Osteoblast (primary cell): ENCODE results near the gene PCCB. TPM values are rescaled to one million over a fixed set of nuclear protein-coding genes. Genes with fewer than 3 reads are reported as not detected.
A peak's percentile ranks its signal among the peaks of the same experiment; 100 is the strongest.
"Not testable (repeated sequence)": the region's sequence is repeated elsewhere in the genome, so short reads cannot be mapped to it uniquely, and the experiment has no call there.

Source experiments
- DNase-seq: peaks from one replicate; pipeline ENCODE4 v3.0.0; 2011; ENCODE audit warnings: low spot score, mixed read lengths; ENCODE audit not compliant: insufficient read length; ENCODE audit errors: missing footprints
- H2AFZ ChIP-seq: 2 replicates; pipeline ENCODE4 v1.6.0; 2011; ENCODE audit warnings: mild to moderate bottlenecking, low read length
- H3K27ac ChIP-seq: 2 replicates; pipeline ENCODE4 v1.5.1; 2011; ENCODE audit warnings: mild to moderate bottlenecking, low read depth, low read length, moderate library complexity
- H3K27me3 ChIP-seq: 2 replicates; pipeline ENCODE4 v1.6.0; 2012; ENCODE audit warnings: mild to moderate bottlenecking, control low read depth, inconsistent platforms, low read length, moderate library complexity; ENCODE audit not compliant: insufficient read depth
- H3K36me3 ChIP-seq: 2 replicates; pipeline ENCODE4 v1.5.1; 2011; ENCODE audit warnings: mild to moderate bottlenecking, low read length, control low read depth, moderate library complexity; ENCODE audit not compliant: insufficient read depth
- H3K4me1 ChIP-seq: 2 replicates; pipeline ENCODE4 v1.5.1; 2011; ENCODE audit warnings: mild to moderate bottlenecking, low read length, control low read depth, moderate library complexity; ENCODE audit not compliant: insufficient read depth
- H3K4me2 ChIP-seq: 2 replicates; pipeline ENCODE4 v1.6.0; 2011; ENCODE audit warnings: mild to moderate bottlenecking, low read length; ENCODE audit not compliant: insufficient read depth
- H3K4me3 ChIP-seq: fragments of 200-600 bp; sonication (generic); 3 replicates; pipeline ENCODE4 v1.5.1; 2012; ENCODE audit warnings: mild to moderate bottlenecking, low read length, inconsistent platforms; ENCODE audit not compliant: insufficient read depth
- H3K79me2 ChIP-seq: 2 replicates; pipeline ENCODE4 v1.6.0; 2012; ENCODE audit warnings: mild to moderate bottlenecking, low read length, control low read depth, inconsistent platforms; ENCODE audit not compliant: insufficient read depth
- H3K9me3 ChIP-seq: 2 replicates; pipeline ENCODE4 v1.5.1; 2011; ENCODE audit warnings: low read depth, low read length, control low read depth
- H4K20me1 ChIP-seq: 2 replicates; pipeline ENCODE4 v1.6.0; 2012; ENCODE audit warnings: mild to moderate bottlenecking, low read length, control low read depth; ENCODE audit not compliant: insufficient read depth
- CTCF ChIP-seq: IDR thresholded peaks from 2 replicates; pipeline ENCODE4 v1.5.1; 2011; ENCODE audit warnings: mild to moderate bottlenecking, low read depth, low read length, moderate library complexity; ENCODE audit errors: extremely low read depth
- total RNA-seq: library from RNA; depleted of rRNA; stranded (reverse); fragments of >200 nt; gene quantifications from 2 replicates; pipeline ENCODE4 v1.2.3, GENCODE V29; 2012

The PCCB gene
- 53.9 and 58.9 TPM in 2 replicates for total RNA-seq

DNA sequence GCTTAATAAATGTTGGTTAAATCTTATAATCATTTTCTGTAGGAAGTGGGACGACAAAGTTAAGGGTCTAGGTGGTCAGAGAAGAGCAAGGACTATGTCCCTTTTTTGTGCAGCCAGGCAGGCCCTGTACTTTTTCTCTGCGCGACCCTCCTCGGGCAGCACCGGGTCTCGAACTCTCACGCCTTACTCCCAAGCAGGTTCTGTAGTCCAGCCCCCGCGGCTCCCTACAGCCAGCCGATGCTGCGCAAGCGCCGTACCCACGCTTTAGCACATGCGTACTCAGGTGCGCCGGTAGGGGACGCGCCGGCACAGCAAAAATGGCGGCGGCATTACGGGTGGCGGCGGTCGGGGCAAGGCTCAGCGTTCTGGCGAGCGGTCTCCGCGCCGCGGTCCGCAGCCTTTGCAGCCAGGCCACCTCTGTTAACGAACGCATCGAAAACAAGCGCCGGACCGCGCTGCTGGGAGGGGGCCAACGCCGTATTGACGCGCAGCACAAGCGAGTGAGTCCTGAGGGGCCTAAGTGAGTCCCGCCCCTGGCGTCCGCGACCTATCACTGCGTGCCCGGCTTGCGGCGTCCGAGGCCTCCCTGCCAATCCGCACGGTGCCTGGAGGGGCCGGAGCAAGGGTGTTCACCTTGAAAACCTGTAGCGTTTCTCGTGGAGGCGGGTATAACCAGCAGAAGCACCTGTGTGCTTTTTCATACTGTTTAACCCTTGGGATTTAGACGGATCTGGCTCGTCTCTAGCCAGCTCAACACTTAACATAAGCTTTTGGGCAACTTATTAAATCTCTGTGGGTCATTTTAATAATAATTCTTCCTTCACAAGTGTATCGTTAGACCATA, at the start of gene PCCB:
PCCB (plus strand) TSS at position 282 of the 844 bp plus-strand sequence; CDS start at position 318, 36 bp downstream.
- Histone ChIP-seq H3K36me3 (no peaks in the 10 kb centered on the region), H3K4me2 (peak within 1 kb of the TSS; percentile 89), H3K9me3 (no peaks in the 10 kb centered on the region), H3K79me2 (peaks cover 26% of the 10 kb centered on the region), H2AFZ (peak within 1 kb of the TSS; percentile 91), H3K27me3 (no peaks in the 10 kb centered on the region), H3K27ac (peak within 1 kb of the TSS; percentile 72), H3K4me3 (peak within 1 kb of the TSS; percentile 82), H3K4me1 (peaks cover 10% of the 10 kb centered on the region), H4K20me1 (no peaks in the 10 kb centered on the region)
- peak; percentile 98 for DNase-seq
- peak; percentile 54 for TF ChIP-seq CTCF

DNA sequence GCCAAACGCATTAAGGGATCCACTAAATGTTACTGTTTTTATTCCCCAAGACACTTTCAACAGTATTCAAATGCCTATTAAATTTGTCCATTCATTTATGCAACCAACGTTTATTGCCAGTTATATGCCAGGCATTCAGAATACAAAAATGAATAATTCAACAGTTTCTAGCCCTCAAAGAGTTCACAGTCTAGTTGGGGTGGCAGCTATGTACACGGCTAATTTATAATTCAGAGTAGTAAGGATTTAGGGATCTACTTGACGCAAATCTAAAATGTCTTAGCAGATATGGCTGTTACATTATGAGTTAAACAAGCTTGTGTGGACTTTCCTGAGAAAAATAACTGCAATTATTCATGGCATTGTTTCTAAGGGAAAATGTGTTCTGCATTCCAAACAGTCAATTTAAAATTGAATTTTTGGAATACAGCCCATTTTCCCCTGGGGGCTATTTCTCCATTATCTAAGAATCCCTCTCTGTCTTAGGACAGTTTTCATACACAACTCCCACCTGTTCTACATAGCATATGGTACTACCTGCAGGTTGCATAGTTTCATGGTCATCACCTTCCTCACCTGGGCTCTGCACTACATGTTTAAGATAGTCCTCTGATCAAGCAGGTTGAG, 42.5 kb upstream of the PCCB start:
- Histone ChIP-seq H3K27ac (no peak overlapping the region), H3K36me3 (no peaks in the 10 kb centered on the region), H3K27me3 (peaks cover 4% of the 10 kb centered on the region), H3K4me3 (no peak overlapping the region), H3K9me3 (no peaks in the 10 kb centered on the region), H3K79me2 (no peaks in the 10 kb centered on the region), H4K20me1 (no peaks in the 10 kb centered on the region), H2AFZ (no peak overlapping the region), H3K4me1 (no peaks in the 10 kb centered on the region), H3K4me2 (no peak overlapping the region)
- DNase-seq = no peak
- no peak for TF ChIP-seq CTCF

DNA sequence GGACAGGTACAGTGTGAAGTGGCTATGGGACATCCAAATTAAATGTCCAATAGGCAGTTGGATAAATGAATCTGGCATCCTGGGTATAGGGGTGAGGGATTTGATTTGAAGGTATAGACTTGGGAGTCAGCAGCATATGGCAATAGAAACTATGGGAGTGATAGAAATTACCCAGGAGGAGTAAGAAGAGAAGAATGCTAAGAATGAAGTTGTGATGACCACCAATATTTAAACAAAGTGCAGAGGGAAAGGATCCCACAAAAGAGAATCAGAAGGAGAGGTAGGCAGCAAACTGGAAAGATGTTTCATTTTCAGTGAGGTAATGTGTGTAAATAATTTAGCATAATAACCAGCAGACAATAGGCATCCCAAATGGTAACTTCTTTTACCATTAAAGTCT, 40.2 kb upstream of the PCCB start:
- Histone ChIP-seq H3K4me3 (no peak overlapping the region), H3K27me3 (peaks cover 4% of the 10 kb centered on the region), H3K27ac (no peak overlapping the region), H2AFZ (no peak overlapping the region), H3K4me2 (no peak overlapping the region), H3K36me3 (no peaks in the 10 kb centered on the region), H3K4me1 (no peaks in the 10 kb centered on the region), H3K9me3 (no peaks in the 10 kb centered on the region), H3K79me2 (no peaks in the 10 kb centered on the region), H4K20me1 (no peaks in the 10 kb centered on the region)
- DNase-seq = peak; percentile 78
- TF ChIP-seq CTCF = no peak

GRCh38 chr3:136211547-136211946, 38.6 kb upstream of the PCCB start:
- Histone ChIP-seq H3K36me3 (no peaks in the 10 kb centered on the region), H2AFZ (no peak overlapping the region), H3K27ac (no peak overlapping the region), H4K20me1 (no peaks in the 10 kb centered on the region), H3K4me1 (no peaks in the 10 kb centered on the region), H3K9me3 (no peaks in the 10 kb centered on the region), H3K4me3 (no peak overlapping the region), H3K27me3 (peaks cover 4% of the 10 kb centered on the region), H3K4me2 (no peak overlapping the region), H3K79me2 (no peaks in the 10 kb centered on the region)
- DNase-seq = no peak
- TF ChIP-seq CTCF = no peak

GRCh38 chr3:136222746-136223145, 27.4 kb upstream of the PCCB start:
- H3K79me2 ChIP-seq, H3K4me2 ChIP-seq, H3K36me3 ChIP-seq, H3K27ac ChIP-seq, DNase-seq, H4K20me1 ChIP-seq, H3K4me3 ChIP-seq, H3K9me3 ChIP-seq, H3K4me1 ChIP-seq, H2AFZ ChIP-seq, H3K27me3 ChIP-seq: not testable (repeated sequence)
